ENCODE data around the gene FER. TPM values are rescaled to one million over a fixed set of nuclear protein-coding genes. Genes with fewer than 3 reads are reported as not detected.
"Not testable (repeated sequence)": the region's sequence is repeated elsewhere in the genome, so short reads cannot be mapped to it uniquely, and the experiment has no call there.

Gene FER
- total RNA-seq, 1 donor from 2014 or later = 30.9 TPM

DNA sequence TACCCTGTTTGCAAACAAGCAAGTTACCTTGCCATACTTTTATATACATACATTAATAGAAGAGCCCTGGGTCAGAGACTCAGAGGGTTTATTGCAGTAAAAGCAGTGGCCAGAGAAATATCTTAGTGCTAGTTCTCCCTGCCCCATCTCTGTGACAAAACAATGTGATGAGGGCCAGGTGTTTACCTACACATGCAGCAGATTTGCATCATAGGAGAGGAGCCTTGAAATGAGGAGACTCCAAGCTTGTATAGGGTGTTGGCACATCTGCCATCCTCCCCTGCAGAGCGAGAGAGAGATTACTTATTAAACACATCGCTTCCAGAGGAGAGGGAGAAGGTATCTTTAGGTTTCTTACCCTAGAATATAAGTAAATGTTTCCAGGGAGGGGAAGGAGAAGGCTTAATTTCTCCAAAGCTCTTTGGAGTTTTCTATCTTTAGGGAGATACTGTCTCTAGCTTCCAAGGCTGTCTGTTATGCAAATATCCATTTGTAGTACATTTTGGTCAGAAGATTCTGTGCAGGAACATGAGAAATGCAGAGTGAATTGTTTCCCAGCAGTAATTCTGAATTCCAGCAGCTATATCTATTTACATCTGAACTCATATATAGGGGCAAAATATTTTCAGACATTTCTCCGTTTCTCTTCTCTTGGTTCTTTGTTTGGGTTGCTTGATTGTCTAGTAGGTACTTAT lies 15.7 kb downstream of the FER start:
- H3K4me3 Mint-ChIP-seq (ENCODE audit: unreplicated experiment) = no peak overlapping the region

DNA sequence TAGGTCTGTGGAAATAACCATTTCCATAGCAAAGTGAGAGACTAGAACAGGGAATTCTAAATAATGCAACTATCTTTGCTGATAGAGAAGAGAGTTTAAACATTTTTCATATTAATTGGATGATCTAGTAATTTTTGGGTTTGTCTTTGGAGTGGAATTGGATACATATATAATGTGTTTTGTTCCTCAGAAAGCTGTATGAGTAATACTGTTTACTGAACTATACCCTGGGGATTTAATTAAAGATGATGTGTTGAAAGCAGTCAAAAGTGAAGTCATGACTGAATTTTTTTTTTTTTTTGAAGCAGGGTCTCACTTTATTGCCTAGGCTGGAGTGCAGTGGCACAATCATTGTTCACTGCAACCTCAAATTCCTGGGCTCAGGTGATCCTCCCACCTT lies 17.9 kb downstream of the FER start:
- Mint-ChIP-seq H3K27me3 (ENCODE audit: unreplicated experiment) (peaks cover 2% of the 10 kb centered on the region), H3K9me3 (ENCODE audit: unreplicated experiment) (no peaks in the 10 kb centered on the region), H3K27ac (ENCODE audit: unreplicated experiment) (no peak overlapping the region), H3K36me3 (ENCODE audit: unreplicated experiment) (peaks cover 1% of the 10 kb centered on the region), H3K4me1 (ENCODE audit: low read depth, unreplicated experiment) (peaks cover 5% of the 10 kb centered on the region), H3K4me3 (ENCODE audit: unreplicated experiment) (no peak overlapping the region)
- TF ChIP-seq, protein P1, sequence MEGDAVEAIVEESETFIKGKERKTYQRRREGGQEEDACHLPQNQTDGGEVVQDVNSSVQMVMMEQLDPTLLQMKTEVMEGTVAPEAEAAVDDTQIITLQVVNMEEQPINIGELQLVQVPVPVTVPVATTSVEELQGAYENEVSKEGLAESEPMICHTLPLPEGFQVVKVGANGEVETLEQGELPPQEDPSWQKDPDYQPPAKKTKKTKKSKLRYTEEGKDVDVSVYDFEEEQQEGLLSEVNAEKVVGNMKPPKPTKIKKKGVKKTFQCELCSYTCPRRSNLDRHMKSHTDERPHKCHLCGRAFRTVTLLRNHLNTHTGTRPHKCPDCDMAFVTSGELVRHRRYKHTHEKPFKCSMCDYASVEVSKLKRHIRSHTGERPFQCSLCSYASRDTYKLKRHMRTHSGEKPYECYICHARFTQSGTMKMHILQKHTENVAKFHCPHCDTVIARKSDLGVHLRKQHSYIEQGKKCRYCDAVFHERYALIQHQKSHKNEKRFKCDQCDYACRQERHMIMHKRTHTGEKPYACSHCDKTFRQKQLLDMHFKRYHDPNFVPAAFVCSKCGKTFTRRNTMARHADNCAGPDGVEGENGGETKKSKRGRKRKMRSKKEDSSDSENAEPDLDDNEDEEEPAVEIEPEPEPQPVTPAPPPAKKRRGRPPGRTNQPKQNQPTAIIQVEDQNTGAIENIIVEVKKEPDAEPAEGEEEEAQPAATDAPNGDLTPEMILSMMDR (IDR thresholded peaks at IDR 0.05; ENCODE audit: partially characterized antibody, unreplicated experiment) = no peak
- no peak for DNase-seq

More for the DNA sequence above, 15.7 kb downstream of the FER start:
- H3K36me3 Mint-ChIP-seq (ENCODE audit: unreplicated experiment) = peaks cover 11% of the 10 kb centered on the region
- H3K27me3 Mint-ChIP-seq (ENCODE audit: unreplicated experiment) = peaks cover 2% of the 10 kb centered on the region
- H3K9me3 Mint-ChIP-seq (ENCODE audit: unreplicated experiment) = peaks cover 2% of the 10 kb centered on the region
- DNase-seq = no peak
- H3K27ac Mint-ChIP-seq (ENCODE audit: unreplicated experiment) = no peak overlapping the region
- TF ChIP-seq, protein P1 (IDR thresholded peaks at IDR 0.05; ENCODE audit: partially characterized antibody, unreplicated experiment) = no peak
- H3K4me1 Mint-ChIP-seq (ENCODE audit: low read depth, unreplicated experiment) = peaks cover 5% of the 10 kb centered on the region

DNA sequence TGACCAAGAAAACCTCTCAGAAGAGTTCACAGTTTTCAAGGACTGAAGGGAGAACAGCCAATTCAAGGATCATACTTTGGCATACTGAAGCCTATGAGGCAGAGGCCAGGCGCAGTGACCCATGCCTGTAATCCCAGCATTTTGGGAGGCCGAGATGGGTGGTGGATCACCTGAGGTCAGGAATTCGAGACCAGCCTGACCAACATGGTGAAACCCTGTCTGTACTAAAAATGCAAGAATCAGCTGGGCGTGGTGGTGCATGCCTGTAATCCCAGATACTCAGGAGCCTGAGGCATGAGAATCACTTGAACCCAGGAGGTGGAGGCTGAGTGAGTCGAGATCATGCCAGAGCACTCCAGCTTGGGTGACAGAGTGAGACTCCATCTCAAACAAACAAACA lies 19.2 kb downstream of the FER start:
- not testable (repeated sequence) for H3K9me3 Mint-ChIP-seq (ENCODE audit: unreplicated experiment); H3K36me3 Mint-ChIP-seq (ENCODE audit: unreplicated experiment); H3K27me3 Mint-ChIP-seq (ENCODE audit: unreplicated experiment); H3K4me1 Mint-ChIP-seq (ENCODE audit: low read depth, unreplicated experiment); H3K27ac Mint-ChIP-seq (ENCODE audit: unreplicated experiment); H3K4me3 Mint-ChIP-seq (ENCODE audit: unreplicated experiment); DNase-seq

DNA sequence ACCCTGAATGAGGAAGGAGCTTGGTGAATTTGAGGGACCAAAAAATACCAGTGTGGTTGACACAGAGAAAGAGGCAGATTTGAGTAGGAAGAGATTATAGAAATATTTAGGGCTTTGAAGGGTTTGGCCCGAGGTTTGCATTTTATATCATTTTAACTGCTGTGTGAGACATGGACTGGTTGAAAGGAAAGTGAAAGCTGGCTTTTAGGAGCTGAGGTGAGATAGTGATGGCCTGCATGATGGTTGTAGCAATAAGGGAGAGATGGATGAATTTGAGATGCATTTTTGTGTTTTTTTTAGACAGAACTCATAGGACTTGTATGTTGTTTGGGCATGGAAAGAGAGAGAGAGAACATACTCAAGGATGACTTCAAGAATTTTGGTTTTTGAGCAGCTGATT lies 21.7 kb downstream of the FER start:
- H3K36me3 Mint-ChIP-seq (ENCODE audit: unreplicated experiment) = peaks cover 5% of the 10 kb centered on the region
- H3K4me1 Mint-ChIP-seq (ENCODE audit: low read depth, unreplicated experiment) = peaks cover 2% of the 10 kb centered on the region
- DNase-seq = no peak
- no peaks in the 10 kb centered on the region for H3K27me3 Mint-ChIP-seq (ENCODE audit: unreplicated experiment)
- TF ChIP-seq, protein P1 (IDR thresholded peaks at IDR 0.05; ENCODE audit: partially characterized antibody, unreplicated experiment) = no peak
- H3K27ac Mint-ChIP-seq (ENCODE audit: unreplicated experiment) = no peak overlapping the region
- H3K4me3 Mint-ChIP-seq (ENCODE audit: unreplicated experiment) = no peak overlapping the region
- H3K9me3 Mint-ChIP-seq (ENCODE audit: unreplicated experiment) = peaks cover 4% of the 10 kb centered on the region

DNA sequence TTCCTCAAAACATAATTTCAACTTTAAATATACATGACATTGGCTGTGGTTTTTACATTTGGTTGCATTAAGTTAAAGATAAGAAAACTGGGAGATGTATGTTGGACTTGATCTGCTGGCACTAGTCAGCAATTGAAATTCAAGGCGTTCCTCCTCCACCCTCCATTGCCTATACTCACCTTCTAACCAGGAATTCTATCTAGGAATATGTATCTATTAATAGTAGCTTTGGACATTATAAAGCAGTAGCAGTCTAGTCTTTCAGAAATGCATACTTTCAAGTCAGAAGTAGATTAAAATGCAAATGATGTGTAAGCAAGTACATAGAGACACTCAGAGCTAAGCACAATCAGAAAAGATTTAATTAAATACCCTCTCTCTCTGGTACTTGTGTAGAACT lies 24.9 kb downstream of the FER start:
- TF ChIP-seq, protein P1 (IDR thresholded peaks at IDR 0.05; ENCODE audit: partially characterized antibody, unreplicated experiment) = no peak
- no peak for DNase-seq
- H3K27me3 Mint-ChIP-seq (ENCODE audit: unreplicated experiment) = peaks cover 2% of the 10 kb centered on the region
- H3K4me3 Mint-ChIP-seq (ENCODE audit: unreplicated experiment) = no peak overlapping the region
- H3K27ac Mint-ChIP-seq (ENCODE audit: unreplicated experiment) = no peak overlapping the region
- peaks cover 10% of the 10 kb centered on the region for H3K36me3 Mint-ChIP-seq (ENCODE audit: unreplicated experiment)
- H3K9me3 Mint-ChIP-seq (ENCODE audit: unreplicated experiment) = peaks cover 4% of the 10 kb centered on the region
- H3K4me1 Mint-ChIP-seq (ENCODE audit: low read depth, unreplicated experiment) = no peaks in the 10 kb centered on the region
